B cell (primary cell): ENCODE results near the gene SLC6A7. TPM values are rescaled to one million over a fixed set of nuclear protein-coding genes. Genes with fewer than 3 reads are reported as not detected.

Source experiments
- ATAC-seq: fragments of 200-7000 bp; cut with Tn5 transposase; one replicate; pipeline ENCODE4 v1.10.0; 2021; ENCODE audit warnings: low read depth, mild to moderate bottlenecking, moderate number of reproducible peaks, moderate library complexity
- CTCF ChIA-PET: fragments of 350-600 bp; sonication (Branson Sonifier 250); formaldehyde crosslinking; loops from one replicate; lab custom pipeline; 2021; ENCODE audit warnings: antibody characterized with exemption, inconsistent platforms; lab: Charles Lee
- POLR2A ChIA-PET: fragments of 350-600 bp; sonication (Branson Sonifier 250); formaldehyde crosslinking; loops from one replicate; lab custom pipeline; 2021; ENCODE audit warnings: antibody characterized with exemption; lab: Charles Lee
- DNase-seq: peaks from one replicate; pipeline ENCODE4 v3.0.0; 2013
- H2AFZ ChIP-seq: 2 replicates; pipeline ENCODE4 v1.6.1; 2012; ENCODE audit warnings: mild to moderate bottlenecking, low read depth, low read length; ENCODE audit not compliant: insufficient read depth, poor library complexity, severe bottlenecking
- H3K27ac ChIP-seq, 2 donors: 1 replicate in 1 of 2; 2 replicates in 1 of 2; pipeline ENCODE4 v1.5.1; 2012 to 2013; ENCODE audit warnings: low read length in 2 of 2, mild to moderate bottlenecking in 2 of 2, moderate library complexity in 1 of 2
- H3K27me3 ChIP-seq, 4 experiments: fragments of 200-600 bp in 1 of 4; sonication (generic) in 1 of 4; replicated peaks in 1 of 4; 1 replicate in 2 of 4; 2 replicates in 2 of 4; pipeline versions ENCODE4 v1.6.1 to v1.7.0; 2013 to 2016; ENCODE audit warnings: low read length in 3 of 4, mild to moderate bottlenecking in 2 of 4, mixed read lengths in 1 of 4, moderate library complexity in 1 of 4; ENCODE audit not compliant: insufficient read depth in 4 of 4, control insufficient read depth in 3 of 4; ENCODE audit errors: control extremely low read depth in 1 of 4
- H3K36me3 ChIP-seq, 2 experiments: replicated peaks in 1 of 2; 1 replicate in 1 of 2; 2 replicates in 1 of 2; pipeline versions ENCODE4 v1.6.1 to v1.7.1; 2013; ENCODE audit warnings: low read length in 1 of 2; ENCODE audit not compliant: insufficient read depth in 2 of 2, control insufficient read depth in 1 of 2; ENCODE audit errors: control extremely low read depth in 1 of 2, extremely low read depth in 1 of 2
- H3K4me1 ChIP-seq, 2 donors: fragments of 200-600 bp in 1 of 2; sonication (generic) in 1 of 2; 1 replicate in 1 of 2; 2 replicates in 1 of 2; pipeline versions ENCODE4 v1.5.1 to v1.6.1; 2013 to 2017; ENCODE audit warnings: low read length in 2 of 2; ENCODE audit not compliant: control insufficient read depth in 2 of 2, insufficient read depth in 2 of 2
- H3K4me2 ChIP-seq: replicated peaks from 2 replicates; pipeline ENCODE3; 2012; ENCODE audit warnings: mild to moderate bottlenecking, low read depth, low read length; ENCODE audit not compliant: poor library complexity, severe bottlenecking
- H3K4me3 ChIP-seq, 5 experiments: fragments of 200-600 bp in 1 of 5; sonication (generic) in 1 of 5; 1 replicate in 3 of 5; 2 replicates in 2 of 5; pipeline versions ENCODE4 v1.5.1 to v1.7.0; 2011 to 2016; ENCODE audit warnings: low read length in 4 of 5, mild to moderate bottlenecking in 4 of 5, low read depth in 2 of 5, control low read depth in 1 of 5, moderate library complexity in 1 of 5; ENCODE audit not compliant: insufficient read depth in 1 of 5; ENCODE audit errors: control extremely low read depth in 1 of 5, extremely low read depth in 1 of 5
- H3K79me2 ChIP-seq: fragments of 200-600 bp; sonication (generic); one replicate; pipeline ENCODE4 v1.6.0; 2016; ENCODE audit warnings: low read length; ENCODE audit not compliant: control insufficient read depth, insufficient read depth
- H3K9ac ChIP-seq: fragments of 200-600 bp; sonication (generic); 2 replicates; pipeline ENCODE4 v1.6.1; 2017; ENCODE audit warnings: mild to moderate bottlenecking, low read length, moderate library complexity
- H3K9me3 ChIP-seq, 3 donors: one replicate each; pipeline versions ENCODE4 v1.6.1 to v1.7.1; 2013; ENCODE audit warnings: low read length in 2 of 3; ENCODE audit not compliant: control insufficient read depth in 2 of 3, insufficient read depth in 1 of 3; ENCODE audit errors: control extremely low read depth in 1 of 3
- H4K20me1 ChIP-seq: 2 replicates; pipeline ENCODE4 v1.6.0; 2012; ENCODE audit warnings: mild to moderate bottlenecking, low read length; ENCODE audit not compliant: insufficient read depth, control insufficient read depth, poor library complexity, severe bottlenecking
- H3K27ac Mint-ChIP-seq: one replicate; pipeline ENCODE4 v1.8.0; 2021; ENCODE audit warnings: mixed read lengths
- H3K27me3 Mint-ChIP-seq: one replicate; pipeline ENCODE4 v1.8.0; 2021; ENCODE audit warnings: mixed read lengths
- H3K4me1 Mint-ChIP-seq: one replicate; pipeline ENCODE4 v1.8.0; 2021; ENCODE audit warnings: mixed read lengths
- H3K4me3 Mint-ChIP-seq: one replicate; pipeline ENCODE4 v1.8.0; 2021; ENCODE audit warnings: mixed read lengths
- H3K9me3 Mint-ChIP-seq: one replicate; pipeline ENCODE4 v1.8.0; 2022; ENCODE audit warnings: mixed read lengths; ENCODE audit not compliant: insufficient read depth
- CTCF ChIP-seq: fragments of 200-600 bp; IDR thresholded peaks from one replicate; pipeline ENCODE4 v1.8.0; 2022; ENCODE audit warnings: antibody characterized with exemption, mild to moderate bottlenecking
- EZH2 ChIP-seq: IDR thresholded peaks from 2 replicates; pipeline ENCODE4 v1.6.1; 2012; ENCODE audit warnings: borderline replicate concordance, low read depth, mild to moderate bottlenecking, moderate library complexity, low read length; ENCODE audit not compliant: insufficient read depth, poor library complexity, severe bottlenecking
- WGBS: methylation state at CpG from one replicate; pipeline ENCODE4 v1.1.5; 2013; ENCODE audit warnings: missing lambda C conversion rate; ENCODE audit not compliant: insufficient coverage; 5-methylcytosine and 5-hydroxymethylcytosine counted together
- intact Hi-C: fragments of 100-400 bp; cut with micrococcal nuclease; formaldehyde crosslinking; loops from one replicate; pipeline ENCODE4 v1.10.0; 2022
- polyA plus RNA-seq: library from polyadenylated mRNA; depleted of rRNA; stranded (reverse); fragments of >200 nt; gene quantifications from 2 replicates; pipeline ENCODE4 v1.2.3, GENCODE V29; 2012
- total RNA-seq, 2 donors: library from RNA; stranded (reverse); fragments of 120-200 nt in 1 of 2; gene quantifications; 1 replicate in 1 of 2; 2 replicates in 1 of 2; pipeline versions ENCODE4 v1.2.3 to v1.2.4, GENCODE V29; 2013 to 2022

SLC6A7 gene
- total and polyA plus RNA-seq, 2 donors (not counting 1 experiment from before 2014, with no cell fraction given), result not detected

GRCh38 chr5:150166650-150167511 is 23.0 kb upstream of the SLC6A7 start, which contains the start of gene CDX1:
CDX1 (plus strand) TSS chr5:150166778; CDS start chr5:150166877, 99 bp downstream.
- POLR2A ChIA-PET, result no interaction called here
- no peak within 1 kb of the TSS for H3K4me2 ChIP-seq
- H3K27me3 ChIP-seq, result peaks cover 0 to 19% (median 12%) of the 10 kb centered on the region in 4 experiments
- H3K36me3 ChIP-seq, result no peaks in the 10 kb centered on the region
- H3K9me3 ChIP-seq, result no peaks in the 10 kb centered on the region
- WGBS, result 31% methylated on average over 88 of the region's 93 CpGs
- Mint-ChIP-seq H3K27me3 (peaks cover 47% of the 10 kb centered on the region), H3K27ac (no peak within 1 kb of the TSS), H3K9me3 (no peaks in the 10 kb centered on the region), H3K4me3 (no peak within 1 kb of the TSS), H3K4me1 (peaks cover 4% of the 10 kb centered on the region)
- no peaks in the 10 kb centered on the region for H4K20me1 ChIP-seq
- no peak within 1 kb of the TSS for H3K27ac ChIP-seq
- CTCF ChIA-PET, result no interaction called here
- H3K9ac ChIP-seq, result no peak within 1 kb of the TSS
- H3K4me3 ChIP-seq, result no peak within 1 kb of the TSS
- DNase-seq, result no peak
- no peaks in the 10 kb centered on the region for H3K79me2 ChIP-seq
- H3K4me1 ChIP-seq, result peaks cover 0 to 5% of the 10 kb centered on the region in 2 donors
- H2AFZ ChIP-seq, result no peak within 1 kb of the TSS
- TF ChIP-seq CTCF (no peak), EZH2 (no peak)
- no peak for ATAC-seq
- intact Hi-C loops, result no loop called here

GRCh38 chr5:150167512-150167850 is 22.4 kb upstream of the SLC6A7 start:
- CTCF ChIA-PET, result no interaction called here

More at GRCh38 chr5:150167512-150167850, 22.4 kb upstream of the SLC6A7 start:
- no peak overlapping the region for H3K27ac ChIP-seq
- intact Hi-C loops, result no loop called here
- peaks cover 0 to 5% of the 10 kb centered on the region in 2 donors for H3K4me1 ChIP-seq
- Mint-ChIP-seq H3K27ac (no peak overlapping the region), H3K4me1 (peaks cover 3% of the 10 kb centered on the region), H3K27me3 (peaks cover 53% of the 10 kb centered on the region), H3K9me3 (no peaks in the 10 kb centered on the region), H3K4me3 (no peak overlapping the region)
- TF ChIP-seq EZH2 (no peak), CTCF (no peak)
- WGBS, result 55% methylated on average over 15 of the region's 15 CpGs
- POLR2A ChIA-PET, result no interaction called here
- no peak overlapping the region for H3K9ac ChIP-seq
- no peaks in the 10 kb centered on the region for H3K79me2 ChIP-seq
- DNase-seq (no peak), ATAC-seq (no peak)
- no peaks in the 10 kb centered on the region for H3K9me3 ChIP-seq
- no peaks in the 10 kb centered on the region for H3K36me3 ChIP-seq
- H3K27me3 ChIP-seq, result peaks cover 0 to 19% (median 12%) of the 10 kb centered on the region in 4 experiments
- H3K4me3 ChIP-seq, result no peak overlapping the region
- H2AFZ ChIP-seq, result no peak overlapping the region
- H4K20me1 ChIP-seq, result no peaks in the 10 kb centered on the region
- no peak overlapping the region for H3K4me2 ChIP-seq
